OCI-LY1 (cell line): Measurements from ENCODE around the gene SLC3A2.

Source experiments
- EZH2 ChIP-seq: fragments of 200-600 bp; sonication (generic), shearing (Covaris generic); IDR thresholded peaks from 2 replicates; pipeline ENCODE4 v1.8.0; 2017; ENCODE audit warnings: borderline replicate concordance, mixed run types, mild to moderate bottlenecking, antibody characterized with exemption, low read length, moderate library complexity, mixed read lengths
- TF ChIP-seq, protein P1 (sequence below): fragments of 200-600 bp; sonication (generic), shearing (Covaris generic); IDR thresholded peaks from 2 replicates; pipeline ENCODE4 v1.5.1; 2017; ENCODE audit warnings: mild to moderate bottlenecking, antibody characterized with exemption, low read length, moderate library complexity, mixed read lengths

- TF ChIP-seq, protein P1, sequence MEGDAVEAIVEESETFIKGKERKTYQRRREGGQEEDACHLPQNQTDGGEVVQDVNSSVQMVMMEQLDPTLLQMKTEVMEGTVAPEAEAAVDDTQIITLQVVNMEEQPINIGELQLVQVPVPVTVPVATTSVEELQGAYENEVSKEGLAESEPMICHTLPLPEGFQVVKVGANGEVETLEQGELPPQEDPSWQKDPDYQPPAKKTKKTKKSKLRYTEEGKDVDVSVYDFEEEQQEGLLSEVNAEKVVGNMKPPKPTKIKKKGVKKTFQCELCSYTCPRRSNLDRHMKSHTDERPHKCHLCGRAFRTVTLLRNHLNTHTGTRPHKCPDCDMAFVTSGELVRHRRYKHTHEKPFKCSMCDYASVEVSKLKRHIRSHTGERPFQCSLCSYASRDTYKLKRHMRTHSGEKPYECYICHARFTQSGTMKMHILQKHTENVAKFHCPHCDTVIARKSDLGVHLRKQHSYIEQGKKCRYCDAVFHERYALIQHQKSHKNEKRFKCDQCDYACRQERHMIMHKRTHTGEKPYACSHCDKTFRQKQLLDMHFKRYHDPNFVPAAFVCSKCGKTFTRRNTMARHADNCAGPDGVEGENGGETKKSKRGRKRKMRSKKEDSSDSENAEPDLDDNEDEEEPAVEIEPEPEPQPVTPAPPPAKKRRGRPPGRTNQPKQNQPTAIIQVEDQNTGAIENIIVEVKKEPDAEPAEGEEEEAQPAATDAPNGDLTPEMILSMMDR: no peak
- TF ChIP-seq EZH2: no peak
These were observed 1.7 kb downstream of the SLC3A2 start for GRCh38 chr11:62882431-62882749.
